Stimulated activated CD4-positive, alpha-beta T cell treated with anti-CD3 and anti-CD28 coated beads, Interleukin-4, amount 100 ng/mL, for 4 hours (primary cell): Measurements from ENCODE around the gene TMEM184A.

ENCODE experiments used
- DNase-seq, 2 experiments: peaks; one replicate each; pipeline ENCODE4 v3.0.0-alpha.2; 2020

TMEM184A gene

GRCh38 chr7:1499367-1500029 is 56.5 kb downstream of the TMEM184A start:
- DNase-seq: no peak

GRCh38 chr7:1498370-1499305 is 57.4 kb downstream of the TMEM184A start:
- DNase-seq: no peak

- no peak for DNase-seq
Measured at GRCh38 chr7:1497293-1497927, 58.6 kb downstream of the TMEM184A start.

- no peak for DNase-seq
Measured at GRCh38 chr7:1496531-1497292, 59.3 kb downstream of the TMEM184A start.

DNA sequence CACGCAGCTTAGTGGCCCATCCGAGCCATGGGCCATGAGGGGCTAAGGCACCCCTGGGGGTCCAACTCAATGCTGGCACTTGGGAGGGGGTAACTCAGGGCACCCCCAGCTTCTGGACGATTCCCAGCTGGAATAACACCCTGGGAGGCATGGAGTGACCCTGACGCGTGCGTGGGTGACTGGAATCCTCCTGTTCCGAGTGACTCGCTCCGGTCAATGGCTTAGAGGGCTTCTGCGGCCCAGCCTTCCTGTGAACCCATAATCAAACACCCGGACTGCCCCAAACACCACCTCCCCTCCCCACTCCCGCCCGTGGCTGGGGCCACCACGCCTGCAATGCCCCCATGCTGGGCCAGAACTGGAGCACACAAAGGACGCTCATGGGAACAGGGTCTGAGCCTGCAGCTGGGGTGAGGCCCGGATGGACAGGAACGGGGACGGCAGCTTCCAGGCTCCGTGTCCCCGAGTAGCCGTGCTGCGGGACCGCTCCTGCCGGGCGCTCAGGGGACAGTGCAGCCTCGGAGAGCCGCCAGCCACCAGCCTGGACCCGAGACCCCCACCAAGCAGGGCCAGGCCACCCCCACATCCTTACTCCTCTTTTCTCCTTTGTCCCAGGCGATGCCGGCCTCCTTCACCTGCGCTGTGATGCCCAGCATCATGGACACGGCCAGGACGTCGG is 60.3 kb downstream of the TMEM184A start:
- no peak for DNase-seq

- DNase-seq: no peak
Measured at GRCh38 chr7:1494866-1495563, 61.0 kb downstream of the TMEM184A start.

- DNase-seq: no peak
Measured at GRCh38 chr7:1494447-1494846, 61.6 kb downstream of the TMEM184A start.

- DNase-seq: no peak
Measured at GRCh38 chr7:1493571-1493970, 62.4 kb downstream of the TMEM184A start.

- DNase-seq: no peak
Measured at GRCh38 chr7:1493129-1493528, 62.9 kb downstream of the TMEM184A start.

- no peak for DNase-seq
Measured at GRCh38 chr7:1492640-1493039, 63.4 kb downstream of the TMEM184A start.
